HG03521 (cell line): ENCODE data around the gene TLN1.

Experiments used
- ATAC-seq: cut with Tn5 transposase; IDR thresholded peaks from one replicate; pipeline ENCODE4 v1.9.1; 2021; ENCODE audit warnings: mild to moderate bottlenecking, moderate library complexity; ENCODE audit not compliant: unreplicated experiment

TLN1 gene

DNA sequence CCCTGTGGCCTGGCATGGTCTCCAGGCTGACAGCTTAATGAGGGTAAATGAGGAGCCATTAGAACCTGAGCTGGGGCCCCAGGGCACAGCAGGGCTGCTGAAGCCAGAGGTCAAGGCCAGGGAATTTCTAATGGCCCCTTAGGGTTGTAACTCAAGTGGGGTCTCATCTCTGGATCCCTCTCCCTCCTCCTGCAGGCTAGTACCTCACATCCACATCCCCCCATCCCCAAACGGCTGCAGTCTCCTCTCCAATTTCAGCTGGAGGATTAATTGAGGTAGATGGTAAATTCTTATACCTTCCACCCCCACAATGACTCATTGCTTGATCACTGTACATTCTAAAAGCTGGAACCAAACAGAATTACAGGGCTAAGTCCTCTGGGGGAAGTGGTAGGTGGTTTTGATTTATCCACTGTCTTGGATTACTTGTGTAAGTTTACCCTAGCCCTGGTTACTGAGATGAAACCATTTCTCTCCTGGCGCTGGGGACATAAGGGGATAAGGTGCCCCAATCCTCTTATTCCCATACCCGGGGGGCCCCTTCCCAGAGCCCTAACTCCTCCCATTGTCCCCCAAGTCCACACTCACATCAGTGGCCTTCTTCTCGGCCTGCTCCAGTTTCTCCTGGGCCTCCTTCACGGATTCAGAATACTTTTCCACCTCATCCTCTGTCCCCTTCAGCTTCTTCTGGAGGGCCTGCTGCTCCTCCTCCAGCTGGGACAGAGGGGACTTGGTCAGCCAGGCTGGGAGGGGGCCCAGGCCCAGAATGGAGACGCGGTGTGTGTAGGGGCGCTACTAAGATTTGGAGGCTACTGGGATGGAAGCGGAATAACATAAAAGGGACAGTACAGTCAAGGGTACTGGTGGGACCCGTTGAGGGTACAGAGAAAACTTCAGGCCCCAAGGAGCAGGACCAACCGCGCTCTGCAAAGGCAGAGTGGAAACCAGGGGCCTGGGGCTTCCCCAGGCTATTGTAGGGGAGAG lies 43.1 kb downstream of the TLN1 start:
- no peak for ATAC-seq

DNA sequence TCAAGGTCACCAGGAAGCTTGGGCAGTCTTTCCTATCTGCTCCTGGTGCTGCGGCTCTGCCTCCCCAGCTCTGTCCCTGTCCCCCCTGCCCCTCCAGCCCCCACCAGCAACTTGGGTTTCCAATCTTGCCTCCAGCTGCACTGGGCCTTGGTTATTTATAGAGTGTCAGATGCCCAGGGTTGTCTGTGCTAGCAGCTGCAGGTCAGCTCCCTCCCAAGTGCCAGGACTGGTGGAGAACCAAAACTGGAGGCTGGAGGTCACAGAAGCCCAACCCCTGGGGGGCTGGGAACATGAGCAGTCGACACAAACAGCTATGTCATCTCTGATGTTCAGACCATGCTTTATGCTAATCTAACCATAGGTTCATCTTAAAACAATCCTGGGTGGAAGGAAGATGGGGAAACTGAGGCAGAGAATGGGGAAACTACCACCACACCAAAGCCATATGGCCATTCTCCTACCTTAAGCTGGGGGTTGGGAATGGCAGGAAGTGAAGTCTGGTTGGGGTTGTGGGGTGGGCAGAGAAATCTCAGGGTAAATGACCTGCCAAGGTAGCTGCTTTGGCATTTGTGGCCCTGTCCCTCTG lies 43.9 kb downstream of the TLN1 start:
- ATAC-seq = no peak

DNA sequence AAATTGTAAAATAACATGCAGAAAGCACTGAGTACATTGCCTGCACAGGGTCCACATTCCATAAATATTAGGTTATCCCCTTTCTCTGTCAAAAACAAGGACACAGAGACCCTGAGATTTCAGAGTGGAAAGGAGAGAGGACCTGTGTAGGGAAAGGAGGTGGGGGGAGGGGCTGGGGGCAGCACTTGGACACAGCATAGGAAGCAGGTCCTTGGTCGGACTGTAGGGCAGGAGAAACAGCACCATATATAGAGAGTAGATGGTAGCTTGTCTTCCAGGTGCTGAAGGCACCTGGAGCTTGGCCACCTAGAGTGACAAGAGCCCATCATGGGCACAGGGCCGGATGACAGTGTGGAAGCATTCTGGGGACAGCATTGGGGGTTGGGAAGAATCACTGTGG lies 44.7 kb downstream of the TLN1 start:
- ATAC-seq = no peak

DNA sequence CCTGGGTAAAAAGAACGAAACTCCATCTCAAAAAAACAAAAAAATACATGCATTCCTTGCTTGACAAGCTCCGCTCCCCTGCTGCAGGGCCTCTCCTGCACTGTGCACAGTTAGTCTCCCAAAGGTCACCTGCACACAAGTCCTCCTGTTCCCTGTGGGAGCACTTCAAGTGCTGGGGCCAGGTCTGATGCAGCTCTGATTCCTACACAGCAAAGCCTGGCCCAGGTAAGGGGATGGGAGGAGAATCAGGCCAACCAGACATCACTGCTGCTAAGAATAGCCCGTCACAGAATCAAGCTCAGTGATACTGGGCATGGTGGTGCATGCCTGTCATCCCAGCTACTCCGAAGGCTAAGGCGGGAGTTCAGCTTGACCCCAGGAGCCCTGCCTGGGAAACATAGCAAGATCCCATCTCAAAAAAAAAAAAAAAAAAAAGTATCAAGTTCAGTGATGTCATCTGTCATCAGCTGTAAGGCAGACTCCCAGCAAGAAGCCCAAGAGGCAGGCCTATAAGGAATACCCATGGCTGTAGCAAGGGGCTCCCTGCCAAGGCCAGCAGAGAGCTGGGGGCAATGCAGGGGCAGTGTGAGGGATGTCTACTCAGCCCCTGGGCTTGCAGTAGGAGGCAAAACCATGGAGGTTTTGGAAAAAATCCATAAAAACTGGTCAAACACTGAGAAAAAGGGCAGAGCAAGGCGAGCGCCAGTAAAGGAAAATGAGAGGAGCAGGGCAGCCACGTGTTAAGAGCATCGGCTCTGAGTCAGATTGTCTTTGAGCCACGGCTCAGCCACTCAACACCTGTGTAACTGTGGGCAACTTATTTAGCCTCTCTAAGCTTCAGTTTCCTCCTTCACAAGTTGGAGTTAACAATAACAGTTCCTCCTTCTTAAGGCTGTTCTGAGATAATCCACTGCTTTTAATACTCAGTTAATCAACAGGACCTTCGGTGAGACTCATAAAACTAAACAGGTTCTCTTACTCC lies 45.5 kb downstream of the TLN1 start:
- no peak for ATAC-seq

DNA sequence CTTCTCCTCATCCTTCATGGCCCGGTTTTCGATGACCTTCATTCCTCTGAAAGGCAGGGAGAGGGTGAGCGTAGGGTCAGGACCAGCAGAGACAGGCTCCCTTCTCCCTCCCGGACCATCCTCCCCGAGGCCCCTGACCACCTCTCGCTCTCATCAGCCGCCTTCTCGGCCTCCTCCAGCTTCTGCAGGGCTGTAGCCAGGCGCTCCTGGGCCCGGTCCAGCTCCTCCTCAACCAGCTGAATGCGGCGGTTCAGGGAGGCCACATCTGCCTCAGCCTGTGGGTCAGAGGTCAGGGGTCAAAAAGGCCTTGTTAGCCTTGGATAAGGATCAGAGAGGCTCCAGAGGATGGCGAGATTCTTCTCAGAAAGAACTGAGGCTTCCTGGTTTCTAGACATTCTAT lies 46.5 kb downstream of the TLN1 start:
- ATAC-seq = no peak

DNA sequence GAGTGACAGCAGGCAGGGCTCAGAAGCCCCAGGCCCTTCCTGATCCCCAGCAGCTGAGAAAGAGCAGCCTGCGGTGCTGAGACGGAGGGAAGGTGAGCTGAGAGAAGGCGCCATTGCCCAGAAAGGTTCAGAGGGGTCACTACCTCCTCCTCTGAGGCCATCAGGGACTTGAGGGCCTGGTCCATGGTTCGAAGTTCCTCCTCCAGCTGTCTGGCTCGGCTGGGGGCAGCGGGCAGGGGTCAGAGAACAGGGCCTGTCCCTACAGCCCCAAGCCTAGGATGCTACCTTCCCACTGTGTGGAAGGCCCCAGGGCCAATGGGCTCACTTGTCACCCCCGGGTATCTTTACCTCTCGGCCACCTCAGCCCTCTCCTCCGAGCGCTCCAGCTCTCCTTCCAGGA lies 47.1 kb downstream of the TLN1 start:
- ATAC-seq = no peak

DNA sequence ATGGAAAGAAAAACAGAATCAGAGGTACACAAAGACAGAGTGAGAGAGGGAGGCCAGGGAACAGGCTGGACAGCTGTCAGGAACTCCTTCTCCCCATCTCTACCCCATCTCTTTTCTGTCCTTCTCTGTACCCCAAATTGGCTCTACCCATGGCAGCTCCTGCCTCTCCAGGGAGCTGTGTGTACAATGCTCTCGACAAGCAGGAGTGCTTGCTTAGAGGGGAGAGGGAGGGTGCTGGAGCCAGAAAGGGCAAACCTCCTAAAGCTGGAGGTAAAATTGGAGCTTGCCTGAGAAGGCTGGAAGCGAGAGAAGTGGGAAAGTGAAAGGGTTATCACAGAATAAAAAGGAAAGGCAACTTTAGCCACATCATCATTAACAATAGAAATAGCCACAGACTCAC lies 48.7 kb downstream of the TLN1 start:
- ATAC-seq = no peak

DNA sequence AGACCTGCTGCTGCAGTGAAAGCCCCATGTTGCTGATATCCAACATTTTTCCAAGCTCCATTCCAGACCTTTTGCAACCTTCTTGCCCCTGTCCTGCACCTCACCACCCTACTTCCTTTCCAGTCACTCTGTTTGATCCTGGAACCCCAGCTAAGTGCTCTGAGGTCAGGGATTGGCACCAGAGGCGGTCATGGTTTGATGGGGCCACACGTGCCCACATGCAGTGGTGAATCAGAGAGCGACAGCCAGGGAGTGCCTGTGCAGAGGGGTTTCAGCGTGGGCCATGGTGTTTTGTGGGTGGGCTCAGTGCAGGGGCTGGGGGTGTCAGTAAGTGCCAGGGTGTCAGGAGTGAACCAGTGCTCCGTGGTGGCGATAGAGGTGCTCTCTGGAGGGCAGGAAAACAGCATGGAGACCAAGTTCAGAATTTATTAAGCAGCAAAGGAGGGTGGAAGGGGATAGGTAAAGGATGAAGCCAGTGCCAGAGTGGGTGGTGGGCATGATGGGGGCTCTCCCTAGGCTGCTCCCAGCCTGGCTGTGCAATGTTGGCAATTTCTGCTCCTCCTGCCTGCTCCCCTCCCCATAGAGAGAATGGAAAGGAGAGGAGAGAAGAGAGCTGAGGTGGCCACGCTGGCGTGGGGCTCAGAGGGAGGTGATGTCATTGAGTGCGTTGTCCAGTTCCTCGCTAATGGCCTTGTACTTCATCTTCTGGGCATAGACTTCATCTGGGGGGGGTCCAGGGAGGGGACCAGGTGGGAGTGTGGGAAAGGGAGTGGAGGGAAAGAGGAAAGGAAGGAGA lies 49.3 kb downstream of the TLN1 start:
- ATAC-seq = no peak

DNA sequence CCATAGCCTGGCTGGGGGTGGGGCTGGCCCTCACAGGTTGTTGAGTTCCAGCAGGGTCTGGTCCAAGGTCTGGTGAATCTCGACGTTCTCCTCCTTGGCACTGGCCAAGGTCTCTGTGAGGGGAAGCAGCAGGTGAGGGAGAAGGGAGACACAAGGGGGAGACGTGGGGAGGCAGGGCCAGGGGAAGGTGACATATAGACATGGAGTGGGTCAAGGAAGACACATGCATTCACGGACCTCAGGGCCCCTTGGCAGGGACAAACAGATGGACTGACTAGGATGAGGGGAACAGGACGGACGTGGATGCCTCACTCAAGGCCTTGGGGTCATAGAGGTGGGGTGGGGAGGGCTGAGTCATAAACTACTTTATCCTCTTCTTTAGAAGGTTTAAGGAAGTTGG lies 49.9 kb downstream of the TLN1 start:
- ATAC-seq = no peak

DNA sequence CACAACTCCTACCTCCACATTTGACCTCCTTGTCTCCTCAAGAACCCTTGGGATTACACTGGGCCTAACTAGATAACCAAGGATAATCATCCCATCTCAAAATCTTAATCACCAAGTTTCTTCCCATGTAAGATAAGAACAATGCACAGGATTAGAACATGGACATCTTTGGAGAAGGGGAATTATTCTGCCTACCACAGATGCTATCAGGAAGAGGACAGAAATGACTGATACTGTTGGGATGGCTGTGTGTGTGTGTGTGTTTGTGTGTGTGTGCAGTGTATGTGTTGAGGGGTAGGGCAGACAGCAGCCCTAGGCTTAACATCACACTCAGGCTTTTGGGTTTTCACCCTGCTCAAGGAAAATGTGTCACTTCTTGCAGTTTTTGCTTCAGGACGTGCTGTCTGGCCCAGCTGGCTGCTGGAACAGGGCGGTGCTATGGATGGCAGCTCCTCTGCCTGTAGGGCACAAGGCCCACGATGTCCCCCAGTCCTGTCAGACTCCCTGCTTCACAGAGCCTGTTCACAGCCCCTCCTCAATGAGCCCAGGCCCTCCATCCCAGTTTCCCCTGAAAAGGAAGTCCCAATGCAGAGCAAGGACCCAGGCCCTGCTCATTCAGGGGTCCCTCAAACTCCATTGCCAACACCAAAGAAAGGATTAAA lies 50.5 kb downstream of the TLN1 start:
- ATAC-seq = no peak

DNA sequence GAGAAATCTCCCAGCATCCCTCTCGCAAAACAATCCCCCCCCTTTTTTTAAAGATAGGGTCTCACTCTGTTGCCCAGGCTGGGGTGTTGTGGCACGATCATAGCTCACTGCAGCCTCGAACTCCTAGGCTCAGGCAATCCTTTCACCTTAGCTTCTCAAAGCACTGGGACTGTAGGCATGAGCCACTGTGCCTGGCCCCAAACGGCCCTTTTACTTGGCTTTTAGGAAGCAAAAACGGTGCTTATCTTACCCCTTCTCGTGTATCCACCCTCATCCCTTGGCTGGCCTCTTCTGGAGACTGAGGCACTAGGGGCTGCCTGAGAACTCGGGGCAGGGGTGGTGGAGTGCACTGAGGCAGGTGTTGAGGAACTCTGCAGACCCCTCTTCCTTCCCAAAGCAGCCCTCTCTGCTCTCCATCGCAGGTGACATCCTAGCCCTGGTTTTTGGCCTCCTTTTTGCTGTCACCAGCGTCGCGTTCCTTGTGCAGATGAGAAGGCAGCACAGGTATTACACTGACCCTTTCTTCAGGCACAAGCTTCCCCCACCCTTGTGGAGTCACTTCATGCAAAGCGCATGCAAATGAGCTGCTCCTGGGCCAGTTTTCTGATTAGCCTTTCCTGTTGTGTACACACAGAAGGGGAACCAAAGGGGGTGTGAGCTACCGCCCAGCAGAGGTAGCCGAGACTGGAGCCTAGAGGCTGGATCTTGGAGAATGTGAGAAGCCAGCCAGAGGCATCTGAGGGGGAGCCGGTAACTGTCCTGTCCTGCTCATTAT lies 51.5 kb downstream of the TLN1 start:
- ATAC-seq = no peak

DNA sequence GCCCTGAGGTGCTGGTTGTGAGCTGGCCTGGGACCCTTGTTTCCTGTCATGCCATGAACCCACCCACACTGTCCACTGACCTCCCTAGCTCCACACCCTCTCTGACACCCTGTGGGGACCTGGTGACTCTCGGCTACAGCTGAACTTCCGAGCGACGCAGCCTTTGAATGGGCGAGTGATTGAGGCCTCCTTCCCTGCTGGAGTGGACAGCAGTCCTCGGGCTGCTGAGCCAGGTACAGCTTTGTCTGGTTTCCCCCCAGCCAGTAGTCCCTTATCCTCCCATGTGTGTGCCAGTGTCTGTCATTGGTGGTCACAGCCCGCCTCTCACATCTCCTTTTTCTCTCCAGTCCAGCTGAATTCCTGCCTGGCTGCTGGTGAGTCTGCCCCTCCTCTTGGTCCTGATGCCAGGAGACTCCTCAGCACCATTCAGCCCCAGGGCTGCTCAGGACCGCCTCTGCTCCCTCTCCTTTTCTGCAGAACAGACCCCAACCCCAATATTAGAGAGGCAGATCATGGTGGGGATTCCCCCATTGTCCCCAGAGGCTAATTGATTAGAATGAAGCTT lies 52.1 kb downstream of the TLN1 start:
- ATAC-seq = no peak

DNA sequence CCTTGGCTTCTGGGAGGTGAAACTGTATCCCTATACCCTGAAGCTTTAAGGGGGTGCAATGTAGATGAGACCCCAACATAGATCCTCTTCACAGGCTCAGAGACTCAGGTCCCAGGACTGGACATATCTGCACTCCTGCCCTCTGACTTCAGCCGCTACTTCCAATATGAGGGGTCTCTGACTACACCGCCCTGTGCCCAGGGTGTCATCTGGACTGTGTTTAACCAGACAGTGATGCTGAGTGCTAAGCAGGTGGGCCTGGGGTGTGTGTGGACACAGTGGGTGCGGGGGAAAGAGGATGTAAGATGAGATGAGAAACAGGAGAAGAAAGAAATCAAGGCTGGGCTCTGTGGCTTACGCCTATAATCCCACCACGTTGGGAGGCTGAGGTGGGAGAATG lies 52.9 kb downstream of the TLN1 start:
- ATAC-seq = no peak

DNA sequence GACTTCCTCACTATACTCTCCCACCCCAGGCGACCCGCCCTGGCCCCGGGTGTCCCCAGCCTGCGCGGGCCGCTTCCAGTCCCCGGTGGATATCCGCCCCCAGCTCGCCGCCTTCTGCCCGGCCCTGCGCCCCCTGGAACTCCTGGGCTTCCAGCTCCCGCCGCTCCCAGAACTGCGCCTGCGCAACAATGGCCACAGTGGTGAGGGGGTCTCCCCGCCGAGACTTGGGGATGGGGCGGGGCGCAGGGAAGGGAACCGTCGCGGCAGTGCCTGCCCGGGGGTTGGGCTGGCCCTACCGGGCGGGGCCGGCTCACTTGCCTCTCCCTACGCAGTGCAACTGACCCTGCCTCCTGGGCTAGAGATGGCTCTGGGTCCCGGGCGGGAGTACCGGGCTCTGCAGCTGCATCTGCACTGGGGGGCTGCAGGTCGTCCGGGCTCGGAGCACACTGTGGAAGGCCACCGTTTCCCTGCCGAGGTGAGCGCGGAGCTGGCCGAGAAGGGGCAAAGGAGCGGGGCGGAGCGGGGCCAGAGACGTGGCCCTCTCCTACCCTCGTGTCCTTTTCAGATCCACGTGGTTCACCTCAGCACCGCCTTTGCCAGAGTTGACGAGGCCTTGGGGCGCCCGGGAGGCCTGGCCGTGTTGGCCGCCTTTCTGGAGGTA lies 56.1 kb downstream of the TLN1 start:
- ATAC-seq = no peak

DNA sequence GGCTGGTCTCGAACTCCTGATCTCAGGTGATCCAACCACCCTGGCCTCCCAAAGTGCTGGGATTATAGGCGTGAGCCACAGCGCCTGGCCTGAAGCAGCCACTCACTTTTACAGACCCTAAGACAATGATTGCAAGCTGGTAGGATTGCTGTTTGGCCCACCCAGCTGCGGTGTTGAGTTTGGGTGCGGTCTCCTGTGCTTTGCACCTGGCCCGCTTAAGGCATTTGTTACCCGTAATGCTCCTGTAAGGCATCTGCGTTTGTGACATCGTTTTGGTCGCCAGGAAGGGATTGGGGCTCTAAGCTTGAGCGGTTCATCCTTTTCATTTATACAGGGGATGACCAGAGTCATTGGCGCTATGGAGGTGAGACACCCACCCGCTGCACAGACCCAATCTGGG lies 56.8 kb downstream of the TLN1 start:
- ATAC-seq = no peak

DNA sequence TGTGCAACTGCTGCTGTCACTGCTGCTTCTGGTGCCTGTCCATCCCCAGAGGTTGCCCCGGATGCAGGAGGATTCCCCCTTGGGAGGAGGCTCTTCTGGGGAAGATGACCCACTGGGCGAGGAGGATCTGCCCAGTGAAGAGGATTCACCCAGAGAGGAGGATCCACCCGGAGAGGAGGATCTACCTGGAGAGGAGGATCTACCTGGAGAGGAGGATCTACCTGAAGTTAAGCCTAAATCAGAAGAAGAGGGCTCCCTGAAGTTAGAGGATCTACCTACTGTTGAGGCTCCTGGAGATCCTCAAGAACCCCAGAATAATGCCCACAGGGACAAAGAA lies 58.0 kb downstream of the TLN1 start:
- no peak for ATAC-seq

DNA sequence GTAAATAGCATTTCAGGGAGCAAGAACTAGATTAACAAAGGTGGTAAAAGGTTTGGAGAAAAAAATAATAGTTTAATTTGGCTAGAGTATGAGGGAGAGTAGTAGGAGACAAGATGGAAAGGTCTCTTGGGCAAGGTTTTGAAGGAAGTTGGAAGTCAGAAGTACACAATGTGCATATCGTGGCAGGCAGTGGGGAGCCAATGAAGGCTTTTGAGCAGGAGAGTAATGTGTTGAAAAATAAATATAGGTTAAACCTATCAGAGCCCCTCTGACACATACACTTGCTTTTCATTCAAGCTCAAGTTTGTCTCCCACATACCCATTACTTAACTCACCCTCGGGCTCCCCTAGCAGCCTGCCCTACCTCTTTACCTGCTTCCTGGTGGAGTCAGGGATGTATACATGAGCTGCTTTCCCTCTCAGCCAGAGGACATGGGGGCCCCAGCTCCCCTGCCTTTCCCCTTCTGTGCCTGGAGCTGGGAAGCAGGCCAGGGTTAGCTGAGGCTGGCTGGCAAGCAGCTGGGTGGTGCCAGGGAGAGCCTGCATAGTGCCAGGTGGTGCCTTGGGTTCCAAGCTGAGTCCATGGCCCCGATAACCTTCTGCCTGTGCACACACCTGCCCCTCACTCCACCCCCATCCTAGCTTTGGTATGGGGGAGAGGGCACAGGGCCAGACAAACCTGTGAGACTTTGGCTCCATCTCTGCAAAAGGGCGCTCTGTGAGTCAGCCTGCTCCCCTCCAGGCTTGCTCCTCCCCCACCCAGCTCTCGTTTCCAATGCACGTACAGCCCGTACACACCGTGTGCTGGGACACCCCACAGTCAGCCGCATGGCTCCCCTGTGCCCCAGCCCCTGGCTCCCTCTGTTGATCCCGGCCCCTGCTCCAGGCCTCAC lies 58.6 kb downstream of the TLN1 start, which contains the start of gene CA9:
TSS of gene CA9 (plus strand) at position 797 of the 893 bp plus-strand sequence. CDS start at position 829, 32 bp downstream.
- ATAC-seq = no peak
